Measurements from ENCODE around the gene ADPRM. TPM values are rescaled to one million over a fixed set of nuclear protein-coding genes. Genes with fewer than 3 reads are reported as not detected.
"Not testable (repeated sequence)": the region's sequence is repeated elsewhere in the genome, so short reads cannot be mapped to it uniquely, and the experiment has no call there.

ADPRM gene
- total and polyA plus RNA-seq, 8 donors, result 6.2 to 25.7 (median 19.9) TPM

- Histone ChIP-seq H3K27ac (no peak overlapping the region), H3K27me3 (no peaks in the 10 kb centered on the region), H3K36me3 (peaks cover 0 to 16% of the 10 kb centered on the region in 2 donors), H3K9me3 (no peaks in the 10 kb centered on the region), H3K4me1 (peaks cover 0 to 10% of the 10 kb centered on the region in 2 donors), H3K4me3 (no peak overlapping the region)
- TF ChIP-seq, protein P1, sequence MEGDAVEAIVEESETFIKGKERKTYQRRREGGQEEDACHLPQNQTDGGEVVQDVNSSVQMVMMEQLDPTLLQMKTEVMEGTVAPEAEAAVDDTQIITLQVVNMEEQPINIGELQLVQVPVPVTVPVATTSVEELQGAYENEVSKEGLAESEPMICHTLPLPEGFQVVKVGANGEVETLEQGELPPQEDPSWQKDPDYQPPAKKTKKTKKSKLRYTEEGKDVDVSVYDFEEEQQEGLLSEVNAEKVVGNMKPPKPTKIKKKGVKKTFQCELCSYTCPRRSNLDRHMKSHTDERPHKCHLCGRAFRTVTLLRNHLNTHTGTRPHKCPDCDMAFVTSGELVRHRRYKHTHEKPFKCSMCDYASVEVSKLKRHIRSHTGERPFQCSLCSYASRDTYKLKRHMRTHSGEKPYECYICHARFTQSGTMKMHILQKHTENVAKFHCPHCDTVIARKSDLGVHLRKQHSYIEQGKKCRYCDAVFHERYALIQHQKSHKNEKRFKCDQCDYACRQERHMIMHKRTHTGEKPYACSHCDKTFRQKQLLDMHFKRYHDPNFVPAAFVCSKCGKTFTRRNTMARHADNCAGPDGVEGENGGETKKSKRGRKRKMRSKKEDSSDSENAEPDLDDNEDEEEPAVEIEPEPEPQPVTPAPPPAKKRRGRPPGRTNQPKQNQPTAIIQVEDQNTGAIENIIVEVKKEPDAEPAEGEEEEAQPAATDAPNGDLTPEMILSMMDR (IDR thresholded peaks at IDR 0.05), result no peak
- intact Hi-C loops (cut with DNase I), result no loop called here
- DNase-seq, result no peak
- ATAC-seq, result no peak
Observed at GRCh38 chr17:10727192-10727591, 29.8 kb downstream of the ADPRM start.

- peaks cover 0 to 10% of the 10 kb centered on the region in 2 donors for H3K4me1 ChIP-seq
- no peak overlapping the region for H3K27ac ChIP-seq
- no peak overlapping the region for H3K4me3 ChIP-seq
Observed at GRCh38 chr17:10728331-10728892, 31.0 kb downstream of the ADPRM start.

DNA sequence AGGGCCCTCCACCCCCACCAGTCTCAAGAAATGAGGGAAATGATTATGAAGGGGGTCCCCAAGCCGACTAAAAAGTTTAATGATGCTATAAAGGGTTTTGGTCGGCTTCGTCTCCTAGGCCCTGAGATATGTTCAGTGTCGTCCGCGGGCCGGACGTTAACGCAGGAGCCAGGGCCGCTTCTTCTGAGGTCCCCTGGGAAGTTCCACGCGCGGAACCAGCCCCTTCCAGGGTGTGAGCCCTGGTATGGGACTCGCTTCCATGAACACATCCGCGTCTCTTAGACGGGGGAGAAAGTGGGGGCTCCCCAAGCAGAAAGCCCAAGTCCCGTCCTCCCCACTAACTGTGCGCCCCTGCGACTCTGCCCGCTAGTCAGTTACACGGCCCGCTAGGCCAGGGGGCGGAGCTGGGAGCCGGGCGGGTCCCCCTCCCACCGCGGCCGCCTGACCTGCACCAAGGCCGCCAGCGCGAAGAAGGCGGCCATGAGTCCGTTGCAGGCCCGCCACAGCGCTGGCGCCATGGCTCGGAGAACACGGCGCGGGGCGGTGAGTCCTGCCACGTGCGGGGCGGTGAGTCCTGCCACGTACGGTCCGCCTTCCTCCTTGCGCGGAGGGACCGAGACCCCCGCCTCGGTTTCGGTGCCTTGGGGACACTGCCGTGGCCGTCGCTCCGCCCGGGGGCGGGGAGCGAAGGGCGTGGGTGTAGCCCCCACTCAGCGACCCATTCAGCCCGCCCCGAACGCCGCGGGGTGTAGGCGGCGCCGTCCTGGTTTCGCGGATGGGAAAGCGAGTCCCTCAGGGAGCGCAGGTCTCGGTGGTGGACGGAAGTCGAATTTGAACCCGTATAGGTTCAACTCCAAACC, 32.2 kb downstream of the ADPRM start, which contains the start of gene TMEM220:
TSS of gene TMEM220 (minus strand) at position 690 of the 860 bp plus-strand sequence. CDS start at position 518, 172 bp downstream.
- DNase-seq, result peak; percentile 82 to 93 (median 86)
- intact Hi-C loops (cut with DNase I), result no loop called here
- H3K4me1 ChIP-seq, result peaks cover 0 to 10% of the 10 kb centered on the region in 2 donors
- H3K27me3 ChIP-seq, result no peaks in the 10 kb centered on the region
- peaks cover 0 to 9% of the 10 kb centered on the region in 2 donors for H3K36me3 ChIP-seq
- H3K4me3 ChIP-seq, result peak within 1 kb of the TSS; percentile 65 to 66
- ATAC-seq, result peak; percentile 97
- peak within 1 kb of the TSS; percentile 89 to 92 for H3K27ac ChIP-seq
- H3K9me3 ChIP-seq, result no peaks in the 10 kb centered on the region
- TF ChIP-seq, protein P1 (IDR thresholded peaks at IDR 0.05), result no peak

More at GRCh38 chr17:10728331-10728892, 31.0 kb downstream of the ADPRM start:
- intact Hi-C loops (cut with DNase I), result no loop called here
- Histone ChIP-seq H3K36me3 (peaks cover 0 to 10% of the 10 kb centered on the region in 2 donors), H3K9me3 (no peaks in the 10 kb centered on the region), H3K27me3 (no peaks in the 10 kb centered on the region)
- ATAC-seq (no peak), DNase-seq (no peak)
- TF ChIP-seq, protein P1 (IDR thresholded peaks at IDR 0.05), result no peak

- Histone ChIP-seq H3K27ac (peak overlapping the region; percentile 89 to 92), H3K4me3 (peak overlapping the region; percentile 65 to 66)
- peak; percentile 2 for ATAC-seq
- H3K9me3 ChIP-seq; DNase-seq; H3K27me3 ChIP-seq; H3K36me3 ChIP-seq; H3K4me1 ChIP-seq; intact Hi-C loops (cut with DNase I): not testable (repeated sequence)
Observed at GRCh38 chr17:10730247-10730646, 32.9 kb downstream of the ADPRM start.

DNA sequence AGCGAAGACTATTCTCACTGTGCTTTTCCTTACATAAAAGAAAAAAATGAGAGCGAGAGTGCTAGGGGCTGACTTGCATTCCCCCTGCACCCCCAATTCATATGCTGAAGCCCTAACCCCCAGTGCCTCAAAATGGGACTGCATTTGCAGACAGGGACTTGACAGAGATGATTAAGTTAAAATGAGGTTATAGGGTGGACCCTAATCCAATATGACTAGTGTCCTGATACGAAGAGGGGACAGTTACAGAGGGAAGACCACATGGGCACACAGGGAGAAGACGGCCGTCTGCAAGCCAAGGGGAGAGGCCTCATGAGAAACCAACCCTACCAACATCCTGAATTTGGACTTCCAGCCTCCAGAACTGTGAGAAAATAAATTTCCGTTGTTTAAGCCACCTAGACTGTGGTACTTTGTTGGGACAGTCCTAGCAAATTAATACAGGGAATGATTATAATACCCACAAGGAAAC, 34.0 kb downstream of the ADPRM start:
- Histone ChIP-seq H3K9me3 (no peaks in the 10 kb centered on the region), H3K4me1 (peaks cover 0 to 10% of the 10 kb centered on the region in 2 donors), H3K27ac (no peak overlapping the region), H3K4me3 (no peak overlapping the region), H3K36me3 (no peaks in the 10 kb centered on the region), H3K27me3 (no peaks in the 10 kb centered on the region)
- intact Hi-C loops (cut with DNase I), result no loop called here
- ATAC-seq (no peak), DNase-seq (no peak)
- TF ChIP-seq, protein P1 (IDR thresholded peaks at IDR 0.05), result no peak

- H3K27me3 ChIP-seq; H3K9me3 ChIP-seq; intact Hi-C loops (cut with DNase I); H3K4me1 ChIP-seq; H3K36me3 ChIP-seq; H3K27ac ChIP-seq; ATAC-seq; H3K4me3 ChIP-seq; DNase-seq: not testable (repeated sequence)
Observed at GRCh38 chr17:10732121-10732520, 34.7 kb downstream of the ADPRM start.

All from left lung (tissue), 10 donors.